Measurements from ENCODE around the gene CREBL2.

DNA sequence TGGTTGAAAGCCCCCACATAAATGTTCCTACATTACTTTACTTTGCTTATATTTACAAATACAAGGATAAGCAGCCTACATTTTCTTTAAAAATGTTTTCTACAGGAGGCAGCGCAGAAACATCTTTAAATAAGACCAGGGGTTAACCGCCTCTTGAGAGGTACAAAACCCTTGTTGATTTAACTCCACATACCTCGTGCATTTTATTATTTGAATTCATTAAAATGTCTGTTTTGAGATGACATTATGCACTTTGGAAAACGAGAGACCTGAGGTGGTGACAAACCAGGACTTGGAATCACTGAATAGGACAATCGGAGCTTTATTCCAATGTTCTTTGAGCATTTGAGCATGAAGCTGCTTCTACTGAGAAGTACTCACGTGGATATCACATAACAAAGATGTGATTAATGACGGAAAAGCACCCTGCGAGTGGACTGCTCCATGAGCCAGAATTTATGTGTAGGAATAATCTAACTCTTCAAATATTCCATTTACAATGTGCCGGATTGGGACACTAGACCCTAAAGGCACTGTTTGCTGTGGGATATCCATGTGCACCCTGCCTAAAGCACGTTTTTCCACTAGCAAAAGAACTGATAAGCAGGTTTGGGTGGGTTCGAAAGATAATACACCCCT, 48.3 kb upstream of the CREBL2 start:
- TF ChIP-seq POLR2A (IDR thresholded peaks at IDR 0.05; ENCODE audit: low read depth, low read length), result no peak
- TF ChIP-seq CTCF (IDR thresholded peaks at IDR 0.05 in 2 of 3, conservative IDR thresholded peaks at IDR 0.05 in 1 of 3; ENCODE audit: control insufficient read depth in 2 of 3, extremely low read depth in 1 of 3, insufficient read depth in 1 of 3, low read depth in 3 of 3, low read length in 3 of 3), result no peak
- TF ChIP-seq USF1 (IDR thresholded peaks at IDR 0.05; ENCODE audit: borderline replicate concordance, extremely low read length, insufficient read depth, low read depth, low read length), result no peak
- TF ChIP-seq RFX5 (IDR thresholded peaks at IDR 0.05; ENCODE audit: low read depth, low read length), result no peak
- no peak for TF ChIP-seq EGR1 (IDR thresholded peaks at IDR 0.05; ENCODE audit: borderline replicate concordance in 1 of 2, low read depth in 2 of 2, low read length in 2 of 2)
- no peak for TF ChIP-seq ESRRA (IDR thresholded peaks at IDR 0.05; ENCODE audit: low read length)
- no peak for TF ChIP-seq POLR2AphosphoS5 (IDR thresholded peaks at IDR 0.05; ENCODE audit: low read length)
- no peak for TF ChIP-seq PRDM15 (CRISPR knock-in tag; IDR thresholded peaks at IDR 0.05)
- TF ChIP-seq SREBF1 (IDR thresholded peaks at IDR 0.05; ENCODE audit: low read length), result no peak
- TF ChIP-seq GABPA (IDR thresholded peaks at IDR 0.05; ENCODE audit: low read depth), result no peak
- no peak for TF ChIP-seq TAF1 (IDR thresholded peaks at IDR 0.05; ENCODE audit: borderline replicate concordance, low read depth, low read length)
- TF ChIP-seq SRF (IDR thresholded peaks at IDR 0.05; ENCODE audit: low read depth in 2 of 2, low read length in 2 of 2), result no peak
- TF ChIP-seq RAD21 (IDR thresholded peaks at IDR 0.05; ENCODE audit: insufficient read depth, low read depth, low read length), result no peak
- no peak for TF ChIP-seq ZZZ3 (IDR thresholded peaks at IDR 0.05; ENCODE audit: control insufficient read depth, insufficient read length, low read depth)

Data from GM12878 (cell line).